Breast epithelium (tissue), 4 donors: ENCODE measurements around the gene ASZ1. TPM values are rescaled to one million over a fixed set of nuclear protein-coding genes. Genes with fewer than 3 reads are reported as not detected.

ENCODE experiments used
- DNase-seq, 2 donors: peaks; one replicate each; pipeline ENCODE4 v3.0.0-alpha.2; 2019; ENCODE audit warnings: low spot score in 2 of 2
- H3K27ac ChIP-seq, 2 donors: fragments of 200-600 bp; sonication (generic) in 1 of 2; one replicate each; pipeline ENCODE4 v1.5.1; 2016 to 2019; ENCODE audit warnings: mild to moderate bottlenecking in 1 of 2
- H3K27me3 ChIP-seq, 2 donors: fragments of 200-600 bp; sonication (generic) in 1 of 2; one replicate each; pipeline versions ENCODE4 v1.5.1 to v1.6.0; 2017 to 2019; ENCODE audit warnings: control low read depth in 1 of 2, mild to moderate bottlenecking in 1 of 2
- H3K36me3 ChIP-seq: fragments of 200-600 bp; one replicate; pipeline ENCODE4 v1.5.1; 2019
- H3K4me1 ChIP-seq, 2 donors: fragments of 200-600 bp; sonication (generic); one replicate each; pipeline ENCODE4 v1.5.1; 2016 to 2019; ENCODE audit warnings: control low read depth in 1 of 2
- H3K4me3 ChIP-seq, 3 donors: fragments of 200-600 bp; sonication (generic); 1 replicate in 2 of 3; 2 replicates in 1 of 3; pipeline ENCODE4 v1.5.1; 2016 to 2019; ENCODE audit warnings: mild to moderate bottlenecking in 3 of 3, moderate library complexity in 2 of 3
- H3K9me3 ChIP-seq, 2 donors: fragments of 200-600 bp; sonication (generic) in 1 of 2; one replicate each; pipeline ENCODE4 v1.5.1; 2016 to 2019; ENCODE audit warnings: control low read depth in 1 of 2
- CTCF ChIP-seq, 3 donors: fragments of 450-650 bp; IDR thresholded peaks; one replicate each; pipeline ENCODE4 v1.5.1; 2016 to 2017; ENCODE audit warnings: antibody characterized with exemption in 3 of 3, mild to moderate bottlenecking in 3 of 3, moderate library complexity in 3 of 3
- POLR2A ChIP-seq: fragments of 450-650 bp; IDR thresholded peaks from one replicate; pipeline ENCODE4 v1.6.1; 2016; ENCODE audit warnings: antibody characterized with exemption, mild to moderate bottlenecking, moderate library complexity
- POLR2AphosphoS5 ChIP-seq, 3 donors: sonication (generic); formaldehyde crosslinking; IDR thresholded peaks; one replicate each; pipeline ENCODE4 v1.6.1; 2017; ENCODE audit warnings: antibody characterized with exemption in 3 of 3
- intact Hi-C: fragments of 100-400 bp; cut with DNase I; formaldehyde crosslinking; loops from one replicate; pipeline ENCODE4 v1.15.1; 2023; ENCODE audit warnings: low total_unique reads
- total RNA-seq, 3 donors: library from RNA; depleted of rRNA; stranded (reverse); fragments of >200 nt; gene quantifications; one replicate each; pipeline ENCODE4 v1.1.0, GENCODE V29; 2016

ASZ1 gene
- total RNA-seq, 3 donors from 2014 or later = not detected

- no peaks in the 10 kb centered on the region for H3K27me3 ChIP-seq
- no peak for TF ChIP-seq POLR2A
- TF ChIP-seq CTCF (IDR thresholded peaks at IDR 0.05) = no peak
- no peak for TF ChIP-seq POLR2AphosphoS5 (IDR thresholded peaks at IDR 0.05)
- intact Hi-C loops = no loop called here
- H3K4me3 ChIP-seq = no peak overlapping the region
- no peaks in the 10 kb centered on the region for H3K36me3 ChIP-seq
- peaks cover 0 to 5% of the 10 kb centered on the region in 2 donors for H3K9me3 ChIP-seq
- H3K27ac ChIP-seq = no peak overlapping the region
- H3K4me1 ChIP-seq = no peaks in the 10 kb centered on the region
- no peak for DNase-seq
Measured at GRCh38 chr7:117389871-117390270, 37.4 kb downstream of the ASZ1 start.

- intact Hi-C loops = no loop called here
- Histone ChIP-seq H3K36me3 (no peaks in the 10 kb centered on the region), H3K4me1 (no peaks in the 10 kb centered on the region), H3K27ac (no peak overlapping the region), H3K27me3 (no peaks in the 10 kb centered on the region), H3K9me3 (peaks cover 0 to 5% of the 10 kb centered on the region in 2 donors), H3K4me3 (no peak overlapping the region)
- no peak for DNase-seq
- TF ChIP-seq POLR2AphosphoS5 (IDR thresholded peaks at IDR 0.05) (no peak), POLR2A (no peak), CTCF (IDR thresholded peaks at IDR 0.05) (no peak)
Measured at GRCh38 chr7:117386110-117386706, 41.1 kb downstream of the ASZ1 start.

DNA sequence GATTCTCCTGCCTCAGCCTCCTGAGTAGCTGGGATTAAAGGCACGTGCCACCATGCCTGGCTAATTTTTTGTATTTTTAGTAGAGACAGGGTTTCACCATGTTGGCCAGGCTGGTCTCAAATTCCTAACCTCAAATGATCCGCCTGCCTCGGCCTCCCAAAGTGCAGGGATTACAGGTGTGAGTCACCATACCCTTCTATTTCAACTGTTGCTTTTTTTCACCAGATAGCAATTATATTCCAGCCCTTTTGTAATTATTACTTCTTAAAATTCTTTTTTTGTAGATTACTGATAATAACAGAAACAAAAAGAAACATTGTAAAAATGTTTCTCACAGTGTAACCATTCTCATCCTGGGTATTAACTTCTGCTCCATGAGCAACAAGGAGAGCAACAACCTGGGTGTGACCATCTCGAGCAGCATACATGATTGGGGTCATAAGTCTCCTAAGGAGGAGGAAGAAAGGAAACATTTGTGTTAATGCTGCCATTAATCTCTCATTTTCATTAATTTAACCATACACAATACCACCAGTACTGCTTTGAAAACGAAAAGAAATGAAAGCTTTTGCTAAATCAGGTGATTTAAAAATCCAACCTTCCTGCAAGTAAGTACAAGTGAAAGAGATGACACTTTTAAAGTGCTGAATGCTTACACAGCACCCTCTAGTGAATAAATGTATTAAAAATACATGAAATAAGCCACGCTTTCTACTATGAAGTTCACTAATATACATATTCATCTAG, 41.8 kb downstream of the ASZ1 start:
- no peaks in the 10 kb centered on the region for H3K27me3 ChIP-seq
- no peak for DNase-seq
- peaks cover 0 to 5% of the 10 kb centered on the region in 2 donors for H3K9me3 ChIP-seq
- intact Hi-C loops = no loop called here
- H3K4me3 ChIP-seq = no peak overlapping the region
- H3K36me3 ChIP-seq = no peaks in the 10 kb centered on the region
- no peak overlapping the region for H3K27ac ChIP-seq
- no peaks in the 10 kb centered on the region for H3K4me1 ChIP-seq
- no peak for TF ChIP-seq POLR2A
- TF ChIP-seq CTCF (IDR thresholded peaks at IDR 0.05) = no peak
- no peak for TF ChIP-seq POLR2AphosphoS5 (IDR thresholded peaks at IDR 0.05)

GRCh38 chr7:117384688-117385362, 42.5 kb downstream of the ASZ1 start:
- Histone ChIP-seq H3K9me3 (peaks cover 0 to 5% of the 10 kb centered on the region in 2 donors), H3K36me3 (no peaks in the 10 kb centered on the region), H3K27me3 (no peaks in the 10 kb centered on the region), H3K27ac (no peak overlapping the region), H3K4me1 (no peaks in the 10 kb centered on the region), H3K4me3 (no peak overlapping the region)
- DNase-seq = no peak
- intact Hi-C loops = no loop called here
- TF ChIP-seq POLR2A (no peak), CTCF (IDR thresholded peaks at IDR 0.05) (no peak), POLR2AphosphoS5 (IDR thresholded peaks at IDR 0.05) (no peak)
